Mesenchymal stem cell (in vitro differentiated cells and primary cell): ENCODE measurements around the gene MAST2.

ENCODE experiments used
- DNase-seq: peaks from one replicate; pipeline ENCODE4 v3.0.0-alpha.2; 2013
- H2AFZ ChIP-seq: one replicate; pipeline ENCODE4 v1.6.1; 2013; ENCODE audit warnings: low read depth, mild to moderate bottlenecking, control low read depth, inconsistent platforms, low read length, moderate library complexity
- H2AK5ac ChIP-seq: 2 replicates; pipeline ENCODE4 v1.6.1; 2013; ENCODE audit warnings: low read length, moderate library complexity, mild to moderate bottlenecking, inconsistent platforms; ENCODE audit not compliant: severe bottlenecking
- H2BK120ac ChIP-seq: one replicate; pipeline ENCODE4 v1.6.1; 2013; ENCODE audit warnings: low read depth, mild to moderate bottlenecking, inconsistent platforms, low read length, moderate library complexity
- H2BK12ac ChIP-seq, 2 experiments: one replicate each; pipeline ENCODE4 v1.6.1; 2013; ENCODE audit warnings: inconsistent platforms in 2 of 2, low read length in 2 of 2, mild to moderate bottlenecking in 2 of 2, moderate library complexity in 2 of 2, control low read depth in 1 of 2
- H2BK15ac ChIP-seq: one replicate; pipeline ENCODE4 v1.6.1; 2013; ENCODE audit warnings: mild to moderate bottlenecking, low read depth, inconsistent platforms; ENCODE audit not compliant: poor library complexity, severe bottlenecking
- H2BK5ac ChIP-seq: 2 replicates; pipeline ENCODE4 v1.6.1; 2013; ENCODE audit warnings: low read depth, mild to moderate bottlenecking, low read length, control low read depth, inconsistent platforms; ENCODE audit not compliant: poor library complexity, severe bottlenecking
- H3K14ac ChIP-seq, 2 experiments: one replicate each; pipeline ENCODE4 v1.6.1; 2013; ENCODE audit warnings: inconsistent platforms in 2 of 2, low read length in 2 of 2, control low read depth in 1 of 2, mild to moderate bottlenecking in 1 of 2, moderate library complexity in 1 of 2
- H3K18ac ChIP-seq, 2 experiments: one replicate each; pipeline ENCODE4 v1.6.1; 2013; ENCODE audit warnings: inconsistent platforms in 2 of 2, low read length in 2 of 2, control low read depth in 1 of 2, low read depth in 1 of 2, mild to moderate bottlenecking in 1 of 2
- H3K23ac ChIP-seq, 2 experiments: one replicate each; pipeline ENCODE4 v1.6.1; 2013; ENCODE audit warnings: inconsistent platforms in 2 of 2, low read length in 2 of 2, mild to moderate bottlenecking in 2 of 2, moderate library complexity in 2 of 2, control low read depth in 1 of 2
- H3K27ac ChIP-seq: 2 replicates; pipeline ENCODE4 v1.5.1; 2013; ENCODE audit warnings: mild to moderate bottlenecking, moderate library complexity, low read length, control low read depth, inconsistent platforms; ENCODE audit not compliant: poor library complexity, severe bottlenecking
- H3K27me3 ChIP-seq, 2 experiments: 2 replicates each; pipeline versions ENCODE4 v1.6.1 to v1.7.0; 2013; ENCODE audit warnings: low read length in 2 of 2, mild to moderate bottlenecking in 2 of 2, moderate library complexity in 2 of 2, control low read depth in 1 of 2, inconsistent platforms in 1 of 2; ENCODE audit not compliant: control insufficient read depth in 1 of 2, insufficient read depth in 1 of 2
- H3K36me3 ChIP-seq, 2 experiments: 2 replicates each; pipeline versions ENCODE4 v1.6.1 to v1.7.0; 2013; ENCODE audit warnings: low read length in 2 of 2, control low read depth in 1 of 2, inconsistent platforms in 1 of 2, low read depth in 1 of 2, mild to moderate bottlenecking in 1 of 2; ENCODE audit not compliant: insufficient read depth in 2 of 2, control insufficient read depth in 1 of 2
- H3K4ac ChIP-seq, 2 experiments: one replicate each; pipeline ENCODE4 v1.6.1; 2013; ENCODE audit warnings: inconsistent platforms in 2 of 2, low read length in 2 of 2, mild to moderate bottlenecking in 2 of 2, moderate library complexity in 2 of 2, control low read depth in 1 of 2, low read depth in 1 of 2
- H3K4me1 ChIP-seq: 2 replicates; pipeline ENCODE4 v1.6.1; 2013; ENCODE audit warnings: low read depth, low read length, control low read depth; ENCODE audit not compliant: control insufficient read depth, insufficient read depth
- H3K4me2 ChIP-seq: 2 replicates; pipeline ENCODE4 v1.6.1; 2013; ENCODE audit warnings: low read length, mild to moderate bottlenecking, inconsistent platforms; ENCODE audit not compliant: poor library complexity, severe bottlenecking
- H3K4me3 ChIP-seq, 2 experiments: 2 replicates each; pipeline versions ENCODE4 v1.5.1 to v1.7.0; 2013; ENCODE audit warnings: low read length in 2 of 2, mild to moderate bottlenecking in 2 of 2, control low read depth in 1 of 2, low read depth in 1 of 2; ENCODE audit not compliant: insufficient read depth in 1 of 2
- H3K79me1 ChIP-seq: replicated peaks from 2 replicates; pipeline ENCODE4 v1.6.1; 2013; ENCODE audit warnings: mild to moderate bottlenecking, control low read depth, low read length, inconsistent platforms; ENCODE audit not compliant: poor library complexity, severe bottlenecking
- H3K9ac ChIP-seq: 2 replicates; pipeline ENCODE4 v1.7.0; 2013; ENCODE audit warnings: mild to moderate bottlenecking, low read length, moderate library complexity
- H3K9me3 ChIP-seq: 2 replicates; pipeline ENCODE4 v1.7.0; 2013; ENCODE audit warnings: mild to moderate bottlenecking, low read length; ENCODE audit not compliant: control insufficient read depth
- H4K8ac ChIP-seq: one replicate; pipeline ENCODE4 v1.6.1; 2013; ENCODE audit warnings: inconsistent platforms, mild to moderate bottlenecking, low read length, moderate library complexity
- H4K91ac ChIP-seq: one replicate; pipeline ENCODE4 v1.6.1; 2013; ENCODE audit warnings: mild to moderate bottlenecking, low read length, inconsistent platforms
- WGBS: methylation state at CpG from one replicate; pipeline ENCODE4 v1.1.7; 2013; ENCODE audit warnings: mixed read lengths; 5-methylcytosine and 5-hydroxymethylcytosine counted together

MAST2 gene

DNA sequence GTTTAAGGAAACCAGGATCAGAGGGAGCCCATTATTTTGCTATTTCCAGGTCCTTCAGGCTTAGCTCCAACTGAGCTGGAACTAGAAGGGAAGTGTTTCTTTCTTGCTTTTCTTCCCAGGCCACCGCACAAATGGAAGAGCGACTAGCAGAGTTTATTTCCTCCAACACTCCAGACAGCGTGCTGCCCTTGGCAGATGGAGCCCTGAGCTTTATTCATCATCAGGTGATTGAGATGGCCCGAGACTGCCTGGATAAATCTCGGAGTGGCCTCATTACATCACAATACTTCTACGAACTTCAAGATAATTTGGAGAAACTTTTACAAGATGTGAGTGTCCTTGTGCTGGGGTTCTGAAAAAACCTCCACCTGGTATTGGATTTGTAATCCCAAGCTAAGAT is 207.2 kb downstream of the MAST2 start:
- Histone ChIP-seq H3K79me1 (no peaks in the 10 kb centered on the region), H2BK15ac (no peak overlapping the region), H2AK5ac (no peak overlapping the region), H3K18ac (no peak overlapping the region), H3K4ac (no peak overlapping the region), H3K27ac (no peak overlapping the region), H3K9me3 (no peaks in the 10 kb centered on the region), H3K14ac (no peak overlapping the region), H3K23ac (no peak overlapping the region), H4K91ac (no peak overlapping the region), H2AFZ (no peak overlapping the region), H3K4me1 (no peaks in the 10 kb centered on the region), H2BK120ac (no peak overlapping the region), H3K4me2 (no peak overlapping the region), H2BK5ac (no peak overlapping the region), H3K9ac (no peak overlapping the region), H3K36me3 (peaks cover 15 to 72% of the 10 kb centered on the region in 2 experiments), H3K27me3 (no peaks in the 10 kb centered on the region), H2BK12ac (no peak overlapping the region), H3K4me3 (no peak overlapping the region), H4K8ac (no peak overlapping the region)
- no peak for DNase-seq
- 97% methylated on average over 3 of the region's 6 CpGs for WGBS

DNA sequence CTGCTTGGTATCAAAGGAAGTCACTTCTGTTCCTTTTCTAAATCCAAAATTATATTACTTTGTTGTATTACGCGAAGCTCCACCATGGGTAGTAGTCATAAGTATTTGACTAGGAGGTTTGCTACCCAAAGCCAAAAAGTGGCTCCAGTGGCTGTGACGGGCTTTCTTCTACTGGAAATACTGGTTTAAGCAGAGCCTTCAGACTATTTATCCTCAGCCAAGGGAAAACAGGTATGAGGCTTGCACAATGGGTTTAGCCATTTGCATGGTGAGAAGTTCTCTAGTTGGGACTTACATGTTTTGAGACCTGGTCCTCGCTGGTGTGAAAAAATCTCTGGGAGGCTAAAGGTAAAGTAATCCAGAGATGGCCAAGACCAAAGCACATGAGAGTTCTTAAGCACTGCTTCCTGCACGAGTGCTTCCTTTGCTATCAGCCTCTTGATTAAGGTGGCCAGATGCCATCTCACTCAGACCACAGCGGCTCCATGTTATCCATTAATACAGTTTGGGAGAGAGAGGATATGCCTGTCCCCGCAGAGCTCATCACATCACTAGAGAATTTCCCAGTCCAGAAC is 207.8 kb downstream of the MAST2 start:
- Histone ChIP-seq H3K9me3 (no peaks in the 10 kb centered on the region), H2BK15ac (no peak overlapping the region), H4K91ac (no peak overlapping the region), H2BK12ac (no peak overlapping the region), H4K8ac (no peak overlapping the region), H3K9ac (no peak overlapping the region), H2AFZ (no peak overlapping the region), H3K4me1 (no peaks in the 10 kb centered on the region), H2BK120ac (no peak overlapping the region), H2BK5ac (no peak overlapping the region), H3K27me3 (no peaks in the 10 kb centered on the region), H3K23ac (no peak overlapping the region), H3K36me3 (peaks cover 13 to 68% of the 10 kb centered on the region in 2 experiments), H3K14ac (no peak overlapping the region), H3K4ac (no peak overlapping the region), H3K18ac (no peak overlapping the region), H3K4me2 (no peak overlapping the region), H3K79me1 (no peaks in the 10 kb centered on the region), H2AK5ac (no peak overlapping the region), H3K27ac (no peak overlapping the region), H3K4me3 (no peak overlapping the region)
- 95% methylated on average over 7 of the region's 7 CpGs for WGBS
- DNase-seq = no peak

DNA sequence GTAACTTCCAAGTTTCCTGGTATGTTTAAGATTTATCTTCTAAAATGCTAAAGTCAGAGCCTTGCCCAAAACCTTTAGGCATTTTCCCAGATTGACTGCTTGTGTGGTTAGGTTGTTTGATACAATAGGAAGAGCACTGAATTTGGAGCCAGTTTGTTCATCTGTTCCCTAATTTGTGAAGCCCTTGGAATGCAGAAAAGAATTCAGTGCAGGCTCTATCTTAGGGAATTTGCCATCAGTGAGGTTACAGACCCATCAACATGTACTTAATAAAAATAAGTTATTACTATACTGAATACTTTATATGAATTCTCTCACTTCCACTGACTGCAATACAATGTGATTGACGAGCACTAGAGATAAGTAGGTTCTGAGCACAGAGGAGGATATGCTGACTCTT is 208.8 kb downstream of the MAST2 start:
- Histone ChIP-seq H2BK12ac (no peak overlapping the region), H3K4me2 (no peak overlapping the region), H3K14ac (no peak overlapping the region), H2AFZ (no peak overlapping the region), H3K36me3 (peaks cover 9 to 58% of the 10 kb centered on the region in 2 experiments), H3K79me1 (no peaks in the 10 kb centered on the region), H3K4me3 (no peak overlapping the region), H3K23ac (no peak overlapping the region), H4K91ac (no peak overlapping the region), H3K27me3 (no peaks in the 10 kb centered on the region), H2AK5ac (no peak overlapping the region), H3K9me3 (no peaks in the 10 kb centered on the region), H2BK15ac (no peak overlapping the region), H2BK120ac (no peak overlapping the region), H3K18ac (no peak overlapping the region), H3K27ac (no peak overlapping the region), H3K4me1 (no peaks in the 10 kb centered on the region), H2BK5ac (no peak overlapping the region), H3K4ac (no peak overlapping the region), H4K8ac (no peak overlapping the region), H3K9ac (no peak overlapping the region)
- 100% methylated on average over 1 of the region's 1 CpG for WGBS
- DNase-seq = no peak

DNA sequence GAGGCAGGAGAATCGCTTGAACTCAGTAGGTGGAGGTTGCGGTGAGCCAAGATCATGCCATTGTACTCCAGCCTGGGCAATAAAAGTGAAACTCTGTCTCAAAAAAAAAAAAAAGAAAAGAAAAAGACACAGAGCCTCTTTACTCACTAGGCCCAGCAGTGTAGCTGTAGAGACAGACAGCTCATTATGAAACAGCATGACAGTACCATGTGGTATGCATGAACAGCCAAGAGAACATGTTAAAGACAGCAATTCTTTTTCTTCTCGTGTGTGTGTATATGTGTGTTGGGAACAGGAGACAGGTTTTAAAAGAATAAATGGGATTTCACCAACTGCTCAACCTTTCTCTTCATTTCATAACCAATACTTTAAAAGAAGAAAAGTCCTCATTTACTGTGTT is 210.2 kb downstream of the MAST2 start:
- 100% methylated on average over 2 of the region's 3 CpGs for WGBS
- no peak overlapping the region for H3K23ac ChIP-seq
- H3K27ac ChIP-seq = no peak overlapping the region
- H3K4me2 ChIP-seq = no peak overlapping the region
- no peak overlapping the region for H2BK15ac ChIP-seq
- no peak overlapping the region for H3K9ac ChIP-seq
- H3K18ac ChIP-seq = no peak overlapping the region
- no peak overlapping the region for H4K91ac ChIP-seq
- DNase-seq = no peak
- no peaks in the 10 kb centered on the region for H3K27me3 ChIP-seq
- H3K14ac ChIP-seq = no peak overlapping the region
- H3K79me1 ChIP-seq = no peaks in the 10 kb centered on the region
- no peak overlapping the region for H4K8ac ChIP-seq
- H3K36me3 ChIP-seq = peaks cover 8 to 44% of the 10 kb centered on the region in 2 experiments
- H3K9me3 ChIP-seq = no peaks in the 10 kb centered on the region
- H3K4me3 ChIP-seq = no peak overlapping the region
- no peak overlapping the region for H2BK5ac ChIP-seq
- H2AK5ac ChIP-seq = no peak overlapping the region
- H3K4ac ChIP-seq = no peak overlapping the region
- no peak overlapping the region for H2AFZ ChIP-seq
- H3K4me1 ChIP-seq = no peaks in the 10 kb centered on the region
- H2BK120ac ChIP-seq = no peak overlapping the region
- no peak overlapping the region for H2BK12ac ChIP-seq
